WTC11 (cell line): Measurements from ENCODE around the gene EIF2A. TPM values are rescaled to one million over a fixed set of nuclear protein-coding genes. Genes with fewer than 3 reads are reported as not detected.

ENCODE experiments used
- ERG ChIP-seq: fragments of 250-450 bp; sonication (Bioruptor Pico); IDR thresholded peaks from 2 replicates; pipeline ENCODE4 v1.8.0; 2021; ENCODE audit warnings: mild to moderate bottlenecking
- GABPB1 ChIP-seq: sonication (generic); formaldehyde crosslinking; IDR thresholded peaks from 2 replicates; pipeline ENCODE4 v1.8.1; 2023; ENCODE audit warnings: mild to moderate bottlenecking, missing genetic modification reagents
- NFYB ChIP-seq: sonication (generic); formaldehyde crosslinking; conservative IDR thresholded peaks from 2 replicates; pipeline ENCODE4 v1.8.0; 2022; ENCODE audit warnings: low read depth, missing genetic modification reagents
- NR1H2 ChIP-seq: sonication (generic); formaldehyde crosslinking; IDR thresholded peaks from 2 replicates; pipeline ENCODE4 v1.9.0; 2021; ENCODE audit warnings: mild to moderate bottlenecking, moderate library complexity, missing genetic modification reagents
- PREB ChIP-seq: sonication (generic); formaldehyde crosslinking; IDR thresholded peaks from 2 replicates; pipeline ENCODE4 v1.8.1; 2022; ENCODE audit warnings: mild to moderate bottlenecking, missing genetic modification reagents, moderate library complexity, borderline replicate concordance
- SP1 ChIP-seq: sonication (generic); formaldehyde crosslinking; conservative IDR thresholded peaks from 2 replicates; pipeline ENCODE4 v1.8.1; 2022; ENCODE audit warnings: missing genetic modification reagents
- STAT6 ChIP-seq: sonication (generic); formaldehyde crosslinking; conservative IDR thresholded peaks from 2 replicates; pipeline ENCODE4 v1.8.1; 2023; ENCODE audit warnings: mild to moderate bottlenecking, low read depth, missing genetic modification reagents, moderate library complexity
- TEAD1 ChIP-seq: sonication (generic); formaldehyde crosslinking; IDR thresholded peaks from 2 replicates; pipeline ENCODE4 v1.8.0; 2022; ENCODE audit warnings: mild to moderate bottlenecking, missing genetic modification reagents
- USF1 ChIP-seq: sonication (generic); formaldehyde crosslinking; IDR thresholded peaks from 2 replicates; pipeline ENCODE4 v1.8.0; 2022; ENCODE audit warnings: mild to moderate bottlenecking, missing genetic modification reagents
- USF2 ChIP-seq: sonication (generic); formaldehyde crosslinking; IDR thresholded peaks from 2 replicates; pipeline ENCODE4 v1.8.1; 2023; ENCODE audit warnings: mild to moderate bottlenecking, missing genetic modification reagents, moderate library complexity
- ZBTB43 ChIP-seq: sonication (generic); formaldehyde crosslinking; IDR thresholded peaks from 2 replicates; pipeline ENCODE4 v1.8.1; 2023; ENCODE audit warnings: mild to moderate bottlenecking, missing genetic modification reagents
- ZNF671 ChIP-seq: fragments of 250-450 bp; sonication (Bioruptor Pico); IDR thresholded peaks from 2 replicates; pipeline ENCODE4 v1.8.0; 2021; ENCODE audit warnings: mild to moderate bottlenecking
- ZSCAN18 ChIP-seq: fragments of 250-450 bp; sonication (Bioruptor Pico); IDR thresholded peaks from 2 replicates; pipeline ENCODE4 v2.1.2; 2022; ENCODE audit warnings: mild to moderate bottlenecking, moderate library complexity
- total RNA-seq: library from RNA; stranded (reverse); gene quantifications from 3 replicates; pipeline ENCODE4 v1.2.3, GENCODE V29; 2021
- TF ChIP-seq, protein P1 (sequence below): fragments of 250-450 bp; sonication (Bioruptor Pico); conservative IDR thresholded peaks from 2 replicates; pipeline ENCODE4 v1.9.0; 2021; ENCODE audit warnings: mild to moderate bottlenecking
- TF ChIP-seq, protein P2 (sequence below): fragments of 250-450 bp; sonication (Bioruptor Pico); IDR thresholded peaks from 2 replicates; pipeline ENCODE4 v1.9.0; 2021; ENCODE audit warnings: mild to moderate bottlenecking, borderline replicate concordance
- TF ChIP-seq, protein P3 (sequence below): sonication (generic); formaldehyde crosslinking; IDR thresholded peaks from 2 replicates; pipeline ENCODE4 v1.8.1; 2023; ENCODE audit warnings: mild to moderate bottlenecking, missing genetic modification reagents, borderline replicate concordance

The EIF2A gene
- total RNA-seq, 1 experiment from 2014 or later, result 88.4 TPM

GRCh38 chr3:150603153-150603979 lies 56.8 kb downstream of the EIF2A start, which contains the start of gene SELENOT (continued):
- TF ChIP-seq ERG (CRISPR knock-in tag) (no peak), ZSCAN18 (CRISPR knock-in tag) (no peak), STAT6 (CRISPR knock-in tag) (no peak), NR1H2 (CRISPR knock-in tag) (no peak), ZBTB43 (CRISPR knock-in tag) (peak; percentile 28; the same call in 1 of the 2 replicates), NFYB (CRISPR knock-in tag) (no peak), GABPB1 (CRISPR knock-in tag) (peak; percentile 62), SP1 (no peak; the same call in 1 of the 2 replicates), USF1 (no peak), PREB (0 out of 2 replicates have a peak, but pooled peaks have one; percentile 21), ZNF671 (no peak), USF2 (CRISPR knock-in tag) (no peak), TEAD1 (CRISPR knock-in tag) (no peak)
- TF ChIP-seq, protein P1, sequence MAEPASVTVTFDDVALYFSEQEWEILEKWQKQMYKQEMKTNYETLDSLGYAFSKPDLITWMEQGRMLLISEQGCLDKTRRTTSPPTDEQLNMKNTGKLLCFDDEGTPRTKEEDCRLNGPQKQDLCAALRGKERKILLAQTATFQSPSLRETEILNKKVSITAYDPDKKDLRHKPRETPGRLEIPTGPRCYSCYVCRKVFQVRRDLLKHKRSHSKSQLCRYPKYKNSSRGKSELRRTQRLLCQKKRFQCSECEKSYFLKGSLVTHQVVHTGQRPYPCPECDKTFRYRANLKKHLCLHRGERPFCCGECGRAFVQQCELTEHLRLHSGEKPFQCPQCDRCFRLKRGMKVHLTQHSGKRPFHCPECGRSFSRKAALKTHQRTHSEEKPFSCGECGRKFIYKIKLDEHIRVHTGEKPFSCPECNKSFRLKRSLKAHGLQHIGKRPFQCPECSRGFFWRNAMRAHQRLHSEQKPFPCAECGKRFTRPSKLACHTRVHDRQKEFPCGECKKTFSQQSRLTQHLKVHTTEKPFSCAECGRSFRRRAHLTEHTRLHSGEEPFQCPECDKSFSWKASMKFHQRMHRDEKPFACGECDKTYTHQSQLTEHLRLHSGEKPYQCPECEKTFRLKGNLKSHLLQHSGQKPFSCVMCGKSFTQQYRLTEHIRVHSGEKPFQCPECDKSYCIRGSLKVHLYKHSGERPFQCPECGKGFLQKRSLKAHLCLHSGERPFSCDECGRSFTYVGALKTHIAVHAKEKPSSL (CRISPR knock-in tag), result no peak
- TF ChIP-seq, protein P2, sequence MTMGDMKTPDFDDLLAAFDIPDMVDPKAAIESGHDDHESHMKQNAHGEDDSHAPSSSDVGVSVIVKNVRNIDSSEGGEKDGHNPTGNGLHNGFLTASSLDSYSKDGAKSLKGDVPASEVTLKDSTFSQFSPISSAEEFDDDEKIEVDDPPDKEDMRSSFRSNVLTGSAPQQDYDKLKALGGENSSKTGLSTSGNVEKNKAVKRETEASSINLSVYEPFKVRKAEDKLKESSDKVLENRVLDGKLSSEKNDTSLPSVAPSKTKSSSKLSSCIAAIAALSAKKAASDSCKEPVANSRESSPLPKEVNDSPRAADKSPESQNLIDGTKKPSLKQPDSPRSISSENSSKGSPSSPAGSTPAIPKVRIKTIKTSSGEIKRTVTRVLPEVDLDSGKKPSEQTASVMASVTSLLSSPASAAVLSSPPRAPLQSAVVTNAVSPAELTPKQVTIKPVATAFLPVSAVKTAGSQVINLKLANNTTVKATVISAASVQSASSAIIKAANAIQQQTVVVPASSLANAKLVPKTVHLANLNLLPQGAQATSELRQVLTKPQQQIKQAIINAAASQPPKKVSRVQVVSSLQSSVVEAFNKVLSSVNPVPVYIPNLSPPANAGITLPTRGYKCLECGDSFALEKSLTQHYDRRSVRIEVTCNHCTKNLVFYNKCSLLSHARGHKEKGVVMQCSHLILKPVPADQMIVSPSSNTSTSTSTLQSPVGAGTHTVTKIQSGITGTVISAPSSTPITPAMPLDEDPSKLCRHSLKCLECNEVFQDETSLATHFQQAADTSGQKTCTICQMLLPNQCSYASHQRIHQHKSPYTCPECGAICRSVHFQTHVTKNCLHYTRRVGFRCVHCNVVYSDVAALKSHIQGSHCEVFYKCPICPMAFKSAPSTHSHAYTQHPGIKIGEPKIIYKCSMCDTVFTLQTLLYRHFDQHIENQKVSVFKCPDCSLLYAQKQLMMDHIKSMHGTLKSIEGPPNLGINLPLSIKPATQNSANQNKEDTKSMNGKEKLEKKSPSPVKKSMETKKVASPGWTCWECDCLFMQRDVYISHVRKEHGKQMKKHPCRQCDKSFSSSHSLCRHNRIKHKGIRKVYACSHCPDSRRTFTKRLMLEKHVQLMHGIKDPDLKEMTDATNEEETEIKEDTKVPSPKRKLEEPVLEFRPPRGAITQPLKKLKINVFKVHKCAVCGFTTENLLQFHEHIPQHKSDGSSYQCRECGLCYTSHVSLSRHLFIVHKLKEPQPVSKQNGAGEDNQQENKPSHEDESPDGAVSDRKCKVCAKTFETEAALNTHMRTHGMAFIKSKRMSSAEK (CRISPR knock-in tag), result no peak
- TF ChIP-seq, protein P3, sequence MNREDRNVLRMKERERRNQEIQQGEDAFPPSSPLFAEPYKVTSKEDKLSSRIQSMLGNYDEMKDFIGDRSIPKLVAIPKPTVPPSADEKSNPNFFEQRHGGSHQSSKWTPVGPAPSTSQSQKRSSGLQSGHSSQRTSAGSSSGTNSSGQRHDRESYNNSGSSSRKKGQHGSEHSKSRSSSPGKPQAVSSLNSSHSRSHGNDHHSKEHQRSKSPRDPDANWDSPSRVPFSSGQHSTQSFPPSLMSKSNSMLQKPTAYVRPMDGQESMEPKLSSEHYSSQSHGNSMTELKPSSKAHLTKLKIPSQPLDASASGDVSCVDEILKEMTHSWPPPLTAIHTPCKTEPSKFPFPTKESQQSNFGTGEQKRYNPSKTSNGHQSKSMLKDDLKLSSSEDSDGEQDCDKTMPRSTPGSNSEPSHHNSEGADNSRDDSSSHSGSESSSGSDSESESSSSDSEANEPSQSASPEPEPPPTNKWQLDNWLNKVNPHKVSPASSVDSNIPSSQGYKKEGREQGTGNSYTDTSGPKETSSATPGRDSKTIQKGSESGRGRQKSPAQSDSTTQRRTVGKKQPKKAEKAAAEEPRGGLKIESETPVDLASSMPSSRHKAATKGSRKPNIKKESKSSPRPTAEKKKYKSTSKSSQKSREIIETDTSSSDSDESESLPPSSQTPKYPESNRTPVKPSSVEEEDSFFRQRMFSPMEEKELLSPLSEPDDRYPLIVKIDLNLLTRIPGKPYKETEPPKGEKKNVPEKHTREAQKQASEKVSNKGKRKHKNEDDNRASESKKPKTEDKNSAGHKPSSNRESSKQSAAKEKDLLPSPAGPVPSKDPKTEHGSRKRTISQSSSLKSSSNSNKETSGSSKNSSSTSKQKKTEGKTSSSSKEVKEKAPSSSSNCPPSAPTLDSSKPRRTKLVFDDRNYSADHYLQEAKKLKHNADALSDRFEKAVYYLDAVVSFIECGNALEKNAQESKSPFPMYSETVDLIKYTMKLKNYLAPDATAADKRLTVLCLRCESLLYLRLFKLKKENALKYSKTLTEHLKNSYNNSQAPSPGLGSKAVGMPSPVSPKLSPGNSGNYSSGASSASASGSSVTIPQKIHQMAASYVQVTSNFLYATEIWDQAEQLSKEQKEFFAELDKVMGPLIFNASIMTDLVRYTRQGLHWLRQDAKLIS (CRISPR knock-in tag), result no peak
